SIG-M5 treated with dmso at 0.1 percent for 504 hours (cell line): ENCODE results near the gene SULF2.

Experiments used
- DNase-seq: peaks from one replicate; lab custom pipeline; 2025; ENCODE audit not compliant: unreplicated experiment; lab: John Stamatoyannopoulos, UW

The SULF2 gene

GRCh38 chr20:47784599-47785310 lies 526 bp downstream of the SULF2 start:
- DNase-seq, result peak; percentile 87

DNA sequence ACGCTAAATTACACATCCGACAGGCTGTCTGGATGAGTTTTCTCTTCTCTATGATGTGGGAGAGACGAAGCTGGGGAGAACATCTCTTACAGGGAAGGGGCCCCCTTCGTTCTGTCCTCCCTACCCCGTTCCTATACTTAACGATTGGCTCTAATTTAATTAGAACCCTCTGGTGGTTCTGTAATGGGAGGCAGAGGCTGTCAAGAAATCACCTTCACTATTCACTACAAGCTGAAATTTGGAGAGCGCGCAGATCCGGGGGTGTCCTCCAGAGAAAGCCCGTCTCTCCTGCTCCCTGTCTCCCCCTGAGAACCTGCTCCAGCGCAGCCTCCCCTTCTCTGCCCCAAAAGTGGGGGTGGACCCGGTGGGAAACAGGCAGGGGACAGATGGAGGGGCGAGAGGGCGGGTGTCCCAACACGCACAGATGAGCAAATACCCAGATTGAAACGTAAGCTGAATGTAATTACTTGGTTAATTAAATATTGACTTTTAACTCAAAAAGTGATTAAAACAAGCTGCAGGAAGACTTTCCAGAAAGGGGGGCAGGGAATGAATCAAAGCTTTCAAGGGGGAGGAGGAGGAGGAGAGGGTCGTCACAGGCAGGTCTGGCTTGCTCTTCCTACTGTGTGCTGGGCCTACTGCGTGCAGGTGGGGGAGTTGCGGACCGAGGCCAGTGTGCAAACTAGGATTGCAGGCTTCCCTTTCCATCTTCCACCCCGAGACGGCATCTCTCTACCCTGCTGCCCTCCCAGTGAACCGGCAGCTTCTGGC lies 1.3 kb downstream of the SULF2 start:
- DNase-seq, result no peak

DNA sequence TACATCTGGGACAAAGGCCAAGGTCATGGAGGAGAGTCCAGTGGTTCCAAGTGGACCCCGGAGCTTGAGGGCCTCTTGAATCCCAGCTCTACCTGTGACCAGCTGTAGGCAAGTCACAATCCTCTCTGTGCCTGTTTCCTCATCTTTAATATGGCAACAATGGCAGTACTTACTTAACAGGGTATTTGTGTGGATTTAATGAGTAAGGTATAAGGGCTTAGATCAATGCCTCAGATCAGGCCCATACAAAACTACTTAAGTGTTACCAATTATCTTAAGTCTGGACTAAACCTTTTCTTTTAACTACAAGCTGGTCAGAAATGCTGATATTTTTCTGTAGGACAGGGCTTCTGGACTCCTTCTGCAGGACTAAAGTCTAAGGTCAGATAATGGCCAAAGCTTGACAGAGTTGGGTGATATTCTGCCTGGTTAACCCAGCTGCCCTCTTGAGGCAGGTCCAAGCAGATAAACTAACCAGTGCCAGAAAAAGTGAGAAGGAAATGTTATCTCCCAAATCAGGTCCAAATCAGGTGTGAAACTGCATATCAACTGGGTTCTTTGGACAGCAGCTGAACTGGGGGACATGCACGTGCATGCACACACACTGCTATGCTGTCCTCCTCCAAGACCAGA lies 2.2 kb downstream of the SULF2 start:
- DNase-seq, result no peak

DNA sequence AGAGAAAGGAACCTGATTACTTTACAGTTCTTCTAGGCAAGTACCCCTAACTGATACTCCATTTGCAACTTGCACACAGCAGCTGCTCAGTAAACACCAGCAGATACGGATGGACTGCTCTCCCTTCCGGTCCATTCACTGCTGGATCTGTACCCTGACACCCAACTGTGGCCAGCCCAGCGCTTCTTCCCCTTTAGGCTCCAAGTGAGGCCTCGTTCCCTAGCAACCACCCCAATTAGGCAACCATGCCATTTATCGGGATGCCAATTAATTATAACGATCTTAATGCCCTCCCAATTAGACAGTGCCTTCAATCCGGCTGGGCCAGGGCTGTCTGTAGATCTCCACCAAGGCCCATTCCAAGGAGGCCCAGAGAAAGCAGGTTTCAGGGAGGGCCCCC lies 3.2 kb downstream of the SULF2 start:
- DNase-seq, result no peak

GRCh38 chr20:47781632-47782031 lies 3.6 kb downstream of the SULF2 start:
- DNase-seq, result no peak

- DNase-seq, result no peak
Measured at GRCh38 chr20:47780720-47781389, 4.4 kb downstream of the SULF2 start.

DNA sequence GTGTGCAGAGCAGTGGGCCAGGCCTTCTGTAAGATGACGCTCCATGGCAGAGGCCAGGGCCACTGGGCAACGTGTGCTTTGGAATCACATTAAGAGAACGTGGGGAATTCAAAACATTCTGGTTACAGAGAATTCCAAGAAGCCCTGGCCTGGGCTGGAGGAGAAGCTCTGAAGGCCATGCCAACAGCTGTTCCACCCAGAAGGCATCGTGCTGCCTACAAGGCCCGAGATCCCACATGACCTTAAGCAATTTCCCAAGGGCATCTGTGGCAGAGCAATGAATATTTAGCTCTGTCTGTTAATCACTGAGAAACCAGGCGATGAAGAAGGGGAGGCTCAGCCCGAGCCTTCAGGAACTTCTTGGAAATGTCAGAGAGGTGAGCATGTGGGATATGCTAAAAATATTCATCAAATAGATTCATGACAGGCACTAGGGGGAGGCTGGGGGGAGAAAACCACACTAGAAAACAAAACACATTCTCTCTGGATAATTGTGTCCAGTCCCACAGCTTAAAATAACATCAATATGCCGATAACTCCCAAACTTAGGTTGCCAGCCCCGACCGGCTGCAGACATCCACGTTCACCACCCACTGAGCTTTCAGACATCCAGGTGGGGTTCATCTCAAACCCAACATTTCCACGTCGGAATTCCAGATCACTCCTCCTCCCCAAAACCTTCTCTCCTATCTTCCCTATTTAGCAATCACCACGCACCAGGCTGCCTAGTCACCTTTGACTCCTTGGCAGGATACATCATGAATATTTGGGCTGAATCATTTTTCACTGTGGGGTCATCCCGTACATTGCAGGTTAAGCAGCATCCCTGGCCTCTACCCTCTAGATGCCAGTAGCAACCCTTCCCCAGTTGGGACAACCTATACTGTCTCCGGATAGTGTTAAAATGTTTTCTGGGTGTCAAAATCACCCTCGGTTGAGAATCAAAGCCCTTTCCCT lies 6.6 kb downstream of the SULF2 start:
- no peak for DNase-seq

DNA sequence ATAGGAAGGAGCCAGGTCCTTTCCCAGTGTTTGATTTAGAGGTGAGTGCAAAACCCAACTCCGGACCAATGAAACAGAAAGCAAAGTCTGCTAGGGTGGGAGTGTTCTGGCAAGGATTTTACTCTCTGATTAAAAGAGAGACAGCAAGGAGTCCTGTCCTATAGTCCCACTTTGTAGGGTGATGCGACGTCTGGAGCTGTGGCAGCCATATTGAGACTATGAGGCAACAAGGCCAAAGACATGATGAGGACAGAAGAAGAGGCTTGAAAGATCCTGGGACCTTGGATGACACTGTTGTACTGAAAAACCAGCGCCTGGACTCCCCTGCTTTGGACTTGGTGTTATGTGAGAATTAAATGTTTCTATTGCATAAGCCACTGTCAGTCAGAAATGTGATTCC lies 8.1 kb downstream of the SULF2 start:
- DNase-seq, result no peak

GRCh38 chr20:47776639-47777038 lies 8.6 kb downstream of the SULF2 start:
- no peak for DNase-seq

- DNase-seq, result peak; percentile 43
Measured at GRCh38 chr20:47775841-47776240, 9.4 kb downstream of the SULF2 start.

DNA sequence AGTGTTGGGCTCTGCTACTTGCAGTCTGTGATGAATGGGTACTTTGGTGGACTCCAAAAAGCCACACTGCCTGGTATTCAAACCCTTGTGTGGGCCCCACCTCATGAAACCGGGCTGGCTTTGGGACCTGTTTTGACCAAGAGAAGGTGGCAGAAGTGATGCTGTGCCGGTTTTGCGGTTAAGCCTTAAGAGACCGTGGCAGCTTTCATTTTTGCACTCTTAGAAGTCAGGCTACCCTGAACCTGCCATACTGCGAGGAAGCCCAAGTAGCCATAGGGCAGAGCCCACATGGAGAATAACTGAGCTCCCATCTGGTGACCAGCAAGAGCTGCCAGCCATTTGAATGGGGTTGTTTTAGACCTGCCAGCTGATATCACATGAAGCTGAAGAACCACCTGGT lies 10.2 kb downstream of the SULF2 start:
- no peak for DNase-seq

- DNase-seq, result no peak
Measured at GRCh38 chr20:47774131-47774777, 11.0 kb downstream of the SULF2 start.

- DNase-seq, result no peak
Measured at GRCh38 chr20:47773371-47773786, 11.9 kb downstream of the SULF2 start.

- DNase-seq, result no peak
Measured at GRCh38 chr20:47770935-47771334, 14.3 kb downstream of the SULF2 start.

DNA sequence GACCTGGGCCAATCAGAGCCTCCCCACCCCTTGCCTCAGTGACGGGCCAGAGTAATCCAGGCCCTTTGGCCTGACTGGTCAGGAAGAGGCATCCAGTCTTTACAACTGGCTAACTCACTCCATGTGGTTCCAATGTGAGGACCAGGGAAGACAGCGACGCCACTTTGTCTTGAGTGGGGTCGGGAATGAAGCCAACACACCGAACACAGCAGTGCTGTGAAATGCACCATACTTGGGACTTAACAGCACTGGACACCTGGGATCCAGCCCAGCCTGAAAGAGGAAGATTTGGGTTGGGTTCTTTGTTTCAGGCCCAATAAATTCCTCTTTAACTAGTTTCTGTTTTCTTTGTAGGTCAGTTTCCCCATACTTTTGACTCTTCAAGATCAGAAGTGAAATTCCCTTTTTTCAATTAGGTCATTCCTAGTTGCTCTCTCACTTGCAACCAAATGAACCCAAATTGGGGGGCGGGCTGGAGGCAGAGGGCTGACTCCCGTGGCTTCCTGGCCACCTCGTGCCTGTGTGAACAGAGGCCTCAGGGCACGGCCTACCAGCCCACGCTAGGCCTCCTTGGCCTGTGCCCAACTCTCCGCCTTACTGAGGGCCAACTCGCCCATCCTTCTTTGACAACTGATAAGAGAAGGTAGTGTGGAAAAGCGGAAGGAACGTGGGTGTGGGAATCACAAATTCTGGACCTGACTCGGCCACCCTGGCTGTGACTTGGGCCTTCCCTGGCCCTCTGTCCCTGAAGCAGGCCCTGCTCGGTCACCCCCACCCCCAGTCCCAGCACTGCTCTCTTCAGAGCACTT lies 17.1 kb downstream of the SULF2 start:
- DNase-seq, result peak; percentile 55

GRCh38 chr20:47765691-47766594 lies 19.3 kb downstream of the SULF2 start:
- no peak for DNase-seq

GRCh38 chr20:47765271-47765670 lies 20.0 kb downstream of the SULF2 start:
- no peak for DNase-seq

DNA sequence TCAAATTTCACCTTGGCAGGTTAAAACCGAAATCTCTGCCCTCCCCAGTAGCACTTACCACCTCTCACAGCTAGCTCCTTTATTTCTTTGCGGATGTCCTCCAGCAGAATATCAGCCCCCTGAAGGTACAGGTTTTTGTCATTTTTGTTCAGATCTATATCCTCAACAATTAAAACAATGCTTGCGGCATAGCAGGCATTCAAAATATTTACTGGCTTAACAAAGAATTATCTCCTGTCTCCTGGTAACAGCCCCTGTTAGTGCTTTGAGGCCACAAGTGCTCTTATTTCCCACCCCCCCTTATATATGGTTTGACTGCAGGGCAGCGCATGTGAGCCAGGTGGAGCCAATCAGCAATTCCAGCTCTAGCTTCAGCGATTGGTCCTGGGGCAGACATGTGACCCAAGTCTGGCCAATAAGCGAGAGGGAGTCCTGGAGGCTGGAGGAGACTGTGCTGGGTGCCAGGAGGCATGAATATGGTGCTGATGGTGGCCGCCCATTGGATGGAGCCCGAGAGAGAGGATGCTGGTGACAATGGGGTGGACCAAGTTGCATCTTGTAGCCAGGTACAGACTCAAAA lies 21.0 kb downstream of the SULF2 start:
- peak; percentile 49 for DNase-seq
